Karpas-422 (cell line): Measurements from ENCODE around the gene NBEA. TPM values are rescaled to one million over a fixed set of nuclear protein-coding genes. Genes with fewer than 3 reads are reported as not detected.

Source experiments
- DNase-seq: peaks from one replicate; pipeline ENCODE4 v3.0.0-alpha.2; 2015
- H2AFZ ChIP-seq: fragments of 200-600 bp; sonication (generic); 2 replicates; pipeline ENCODE4 v1.6.1; 2014; ENCODE audit warnings: antibody characterized with exemption, low read length, mixed read lengths
- H3K27ac ChIP-seq: fragments of 200-600 bp; sonication (generic); 2 replicates; pipeline ENCODE4 v1.5.1; 2014; ENCODE audit warnings: mild to moderate bottlenecking, low read length, moderate library complexity
- H3K27me3 ChIP-seq: fragments of 200-600 bp; sonication (generic); 2 replicates; pipeline ENCODE4 v1.6.1; 2014; ENCODE audit warnings: low read length, mixed read lengths
- H3K36me3 ChIP-seq: fragments of 200-600 bp; sonication (generic); 2 replicates; pipeline ENCODE4 v1.6.1; 2014; ENCODE audit warnings: low read length, mixed read lengths; ENCODE audit not compliant: insufficient read depth
- H3K4me1 ChIP-seq: fragments of 200-600 bp; sonication (generic); 2 replicates; pipeline ENCODE4 v1.6.1; 2014; ENCODE audit warnings: mild to moderate bottlenecking, low read length, mixed read lengths
- H3K4me2 ChIP-seq: fragments of 200-600 bp; sonication (generic); 2 replicates; pipeline ENCODE4 v1.6.1; 2014; ENCODE audit warnings: low read length, low read depth, mild to moderate bottlenecking; ENCODE audit not compliant: poor library complexity, severe bottlenecking
- H3K4me3 ChIP-seq: fragments of 200-600 bp; sonication (generic); 2 replicates; pipeline ENCODE4 v1.5.1; 2014; ENCODE audit warnings: mild to moderate bottlenecking, antibody characterized with exemption, low read length, mixed read lengths
- H3K79me2 ChIP-seq: fragments of 200-600 bp; sonication (generic); 2 replicates; pipeline ENCODE4 v1.6.1; 2014; ENCODE audit warnings: mild to moderate bottlenecking, low read length, mixed read lengths
- H3K9ac ChIP-seq: fragments of 200-600 bp; sonication (generic); 2 replicates; pipeline ENCODE4 v1.6.0; 2014; ENCODE audit warnings: low read length
- H3K9me2 ChIP-seq: fragments of 200-600 bp; sonication (generic), shearing (Covaris generic); replicated peaks from 2 replicates; pipeline ENCODE4 v1.6.0; 2014; ENCODE audit warnings: mild to moderate bottlenecking, low read length, moderate library complexity; ENCODE audit not compliant: insufficient read depth
- H3K9me3 ChIP-seq: fragments of 300-700, 200-600 bp; sonication (generic); 2 replicates; pipeline ENCODE4 v1.6.1; 2014; ENCODE audit warnings: low read length, mixed read lengths
- H4K20me1 ChIP-seq: fragments of 200-600 bp; sonication (generic); 2 replicates; pipeline ENCODE4 v1.6.1; 2014; ENCODE audit warnings: mild to moderate bottlenecking, antibody characterized with exemption, low read length, low read depth; ENCODE audit not compliant: insufficient read depth
- total RNA-seq: library from RNA; depleted of rRNA; stranded (reverse); fragments of >200 nt; shearing (Covaris generic); gene quantifications from 2 replicates; pipeline ENCODE4 v1.2.3, GENCODE V29; 2014; ENCODE audit warnings: low replicate concordance

The NBEA gene
- total RNA-seq, 1 experiment from 2014 or later, result 4.0 TPM

- H3K9ac ChIP-seq, result no peak overlapping the region
- no peaks in the 10 kb centered on the region for H4K20me1 ChIP-seq
- H2AFZ ChIP-seq, result no peak overlapping the region
- H3K36me3 ChIP-seq, result no peaks in the 10 kb centered on the region
- H3K79me2 ChIP-seq, result no peaks in the 10 kb centered on the region
- H3K4me3 ChIP-seq, result no peak overlapping the region
- H3K4me2 ChIP-seq, result no peak overlapping the region
- H3K4me1 ChIP-seq, result no peaks in the 10 kb centered on the region
- no peaks in the 10 kb centered on the region for H3K9me2 ChIP-seq
- H3K27ac ChIP-seq, result no peak overlapping the region
- no peaks in the 10 kb centered on the region for H3K27me3 ChIP-seq
- DNase-seq, result no peak
- H3K9me3 ChIP-seq, result no peaks in the 10 kb centered on the region; the same call in 1 of the 2 replicates
Observed at GRCh38 chr13:35514061-35514477, 572.0 kb downstream of the NBEA start.

GRCh38 chr13:35514801-35515502, 572.9 kb downstream of the NBEA start:
- H3K4me2 ChIP-seq, result no peak overlapping the region
- no peaks in the 10 kb centered on the region for H3K36me3 ChIP-seq
- no peaks in the 10 kb centered on the region for H3K4me1 ChIP-seq
- no peak overlapping the region for H3K4me3 ChIP-seq
- no peaks in the 10 kb centered on the region for H4K20me1 ChIP-seq
- H3K79me2 ChIP-seq, result no peaks in the 10 kb centered on the region
- H3K9me3 ChIP-seq, result no peaks in the 10 kb centered on the region
- no peak overlapping the region for H2AFZ ChIP-seq
- H3K9ac ChIP-seq, result no peak overlapping the region
- no peak overlapping the region for H3K27ac ChIP-seq
- H3K27me3 ChIP-seq, result no peaks in the 10 kb centered on the region
- no peaks in the 10 kb centered on the region for H3K9me2 ChIP-seq
- DNase-seq, result no peak

GRCh38 chr13:35518337-35518946, 576.4 kb downstream of the NBEA start:
- H4K20me1 ChIP-seq, result no peaks in the 10 kb centered on the region
- no peaks in the 10 kb centered on the region for H3K36me3 ChIP-seq
- no peak for DNase-seq
- H3K4me2 ChIP-seq, result no peak overlapping the region
- no peaks in the 10 kb centered on the region for H3K79me2 ChIP-seq
- H2AFZ ChIP-seq, result no peak overlapping the region
- H3K4me1 ChIP-seq, result no peaks in the 10 kb centered on the region
- no peaks in the 10 kb centered on the region for H3K27me3 ChIP-seq
- no peaks in the 10 kb centered on the region for H3K9me3 ChIP-seq
- H3K9ac ChIP-seq, result no peak overlapping the region
- H3K4me3 ChIP-seq, result no peak overlapping the region
- H3K9me2 ChIP-seq, result no peaks in the 10 kb centered on the region
- H3K27ac ChIP-seq, result no peak overlapping the region

- Histone ChIP-seq H3K4me2 (no peak overlapping the region), H2AFZ (no peak overlapping the region), H3K27ac (no peak overlapping the region), H4K20me1 (no peaks in the 10 kb centered on the region), H3K4me1 (no peaks in the 10 kb centered on the region), H3K36me3 (no peaks in the 10 kb centered on the region), H3K79me2 (no peaks in the 10 kb centered on the region), H3K4me3 (no peak overlapping the region), H3K27me3 (no peaks in the 10 kb centered on the region), H3K9me3 (no peaks in the 10 kb centered on the region), H3K9ac (no peak overlapping the region), H3K9me2 (no peaks in the 10 kb centered on the region)
- DNase-seq, result no peak
Observed at GRCh38 chr13:35524171-35524570, 582.1 kb downstream of the NBEA start.

DNA sequence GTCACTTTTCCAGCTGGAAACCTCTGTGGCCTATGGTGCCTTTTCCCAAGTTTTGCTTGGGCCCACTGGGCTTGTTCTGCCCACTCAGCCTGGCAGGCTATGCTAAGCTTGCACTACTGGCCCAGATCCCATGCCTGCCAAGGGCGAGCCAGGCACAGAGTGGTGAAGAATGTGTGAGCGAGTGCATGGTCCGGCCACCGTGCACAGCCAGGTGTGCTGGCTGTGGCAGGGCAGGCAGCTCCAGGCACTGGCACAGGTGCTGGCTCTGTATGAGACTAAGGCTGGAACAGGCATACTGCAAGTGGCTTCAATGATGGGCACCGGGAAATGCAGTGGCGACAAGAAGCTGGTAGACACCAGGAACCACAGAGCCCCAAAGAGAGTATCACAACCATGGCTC, 584.5 kb downstream of the NBEA start:
- no peak for DNase-seq
- no peak overlapping the region for H3K4me2 ChIP-seq
- no peaks in the 10 kb centered on the region for H3K4me1 ChIP-seq
- H2AFZ ChIP-seq, result no peak overlapping the region
- H3K9ac ChIP-seq, result no peak overlapping the region
- no peaks in the 10 kb centered on the region for H3K9me2 ChIP-seq
- H4K20me1 ChIP-seq, result no peaks in the 10 kb centered on the region
- H3K79me2 ChIP-seq, result no peaks in the 10 kb centered on the region
- H3K4me3 ChIP-seq, result no peak overlapping the region
- no peaks in the 10 kb centered on the region for H3K9me3 ChIP-seq
- no peaks in the 10 kb centered on the region for H3K36me3 ChIP-seq
- H3K27ac ChIP-seq, result no peak overlapping the region
- no peaks in the 10 kb centered on the region for H3K27me3 ChIP-seq

DNA sequence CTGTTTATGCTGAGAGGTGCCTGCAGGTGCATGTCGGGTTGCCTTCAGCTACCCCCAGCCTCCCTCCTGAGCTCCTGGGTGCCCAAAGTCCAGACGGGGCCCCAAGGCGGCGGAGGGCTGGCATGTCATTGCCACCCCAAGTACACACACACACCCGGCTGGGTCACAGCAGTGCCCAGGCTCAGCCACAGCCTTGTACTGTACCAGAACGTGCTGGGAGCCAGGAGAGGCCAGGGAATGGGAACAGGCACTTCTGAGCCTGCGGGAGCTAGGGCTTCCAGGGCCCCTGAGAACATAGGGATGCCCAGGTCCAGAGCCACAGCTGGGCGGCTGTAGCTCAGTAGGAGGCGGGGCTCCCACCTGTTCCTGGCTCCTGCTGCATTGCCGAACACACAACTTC, 585.4 kb downstream of the NBEA start:
- H3K27me3 ChIP-seq, result no peaks in the 10 kb centered on the region
- no peaks in the 10 kb centered on the region for H4K20me1 ChIP-seq
- no peak overlapping the region for H2AFZ ChIP-seq
- H3K9me2 ChIP-seq, result no peaks in the 10 kb centered on the region
- H3K36me3 ChIP-seq, result no peaks in the 10 kb centered on the region
- H3K4me3 ChIP-seq, result no peak overlapping the region
- no peak overlapping the region for H3K9ac ChIP-seq
- no peaks in the 10 kb centered on the region for H3K79me2 ChIP-seq
- H3K4me1 ChIP-seq, result no peaks in the 10 kb centered on the region
- no peak for DNase-seq
- H3K4me2 ChIP-seq, result no peak overlapping the region
- H3K27ac ChIP-seq, result no peak overlapping the region
- no peaks in the 10 kb centered on the region for H3K9me3 ChIP-seq

DNA sequence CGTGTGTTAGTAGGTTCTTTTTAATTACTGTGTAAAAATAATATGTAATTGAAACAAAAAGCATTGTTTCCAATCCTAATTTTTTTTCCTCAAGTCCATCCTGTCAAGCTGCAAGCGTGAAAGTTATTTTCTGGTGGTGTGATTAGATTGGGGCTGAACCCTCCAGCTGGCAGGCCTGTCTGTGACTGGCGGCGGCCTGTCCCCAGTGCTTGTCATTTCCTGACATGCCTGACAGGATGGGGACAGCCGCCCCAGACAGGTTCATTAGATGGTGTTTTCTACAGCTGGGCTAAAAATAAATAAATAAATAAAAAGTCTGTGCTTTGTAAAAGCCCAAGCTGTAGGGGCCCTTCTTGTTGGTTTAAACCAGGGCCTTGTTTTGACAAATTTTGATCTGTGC, 588.1 kb downstream of the NBEA start:
- Histone ChIP-seq H2AFZ (no peak overlapping the region), H3K36me3 (no peaks in the 10 kb centered on the region), H3K4me3 (no peak overlapping the region), H3K79me2 (no peaks in the 10 kb centered on the region), H3K4me2 (no peak overlapping the region), H3K4me1 (no peaks in the 10 kb centered on the region), H3K27ac (no peak overlapping the region), H3K9me2 (no peaks in the 10 kb centered on the region), H3K9ac (no peak overlapping the region), H3K9me3 (no peaks in the 10 kb centered on the region), H4K20me1 (no peaks in the 10 kb centered on the region), H3K27me3 (no peaks in the 10 kb centered on the region)
- no peak for DNase-seq

DNA sequence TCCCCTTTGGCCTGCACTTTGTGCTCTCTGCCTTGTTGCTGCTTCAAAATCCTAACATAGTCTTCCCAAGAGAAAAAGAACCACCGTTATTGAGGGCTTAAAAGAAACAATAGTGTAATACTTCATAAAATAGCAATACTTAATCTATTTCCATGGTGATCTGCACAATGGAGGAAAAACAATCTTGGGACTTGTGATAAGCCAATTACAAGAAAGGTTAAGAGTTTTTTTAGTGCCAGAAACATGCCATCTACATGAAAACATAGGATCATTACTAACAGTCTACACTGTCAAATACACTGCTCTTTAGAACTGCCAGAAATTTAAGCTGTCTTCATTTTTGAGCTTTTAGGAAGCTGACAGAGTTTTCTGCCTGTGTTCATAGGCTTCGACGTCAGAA, 588.5 kb downstream of the NBEA start:
- H3K9ac ChIP-seq, result no peak overlapping the region
- no peak for DNase-seq
- H3K36me3 ChIP-seq, result no peaks in the 10 kb centered on the region
- H3K27ac ChIP-seq, result no peak overlapping the region
- no peak overlapping the region for H3K4me2 ChIP-seq
- H4K20me1 ChIP-seq, result no peaks in the 10 kb centered on the region
- H3K9me2 ChIP-seq, result no peaks in the 10 kb centered on the region
- no peaks in the 10 kb centered on the region for H3K27me3 ChIP-seq
- no peaks in the 10 kb centered on the region for H3K79me2 ChIP-seq
- no peak overlapping the region for H2AFZ ChIP-seq
- no peaks in the 10 kb centered on the region for H3K4me1 ChIP-seq
- no peaks in the 10 kb centered on the region for H3K9me3 ChIP-seq
- no peak overlapping the region for H3K4me3 ChIP-seq
